H9 (cell line): ENCODE measurements around the gene NCKAP5. TPM values are rescaled to one million over a fixed set of nuclear protein-coding genes. Genes with fewer than 3 reads are reported as not detected.

Experiments
- DNase-seq: peaks from one replicate; pipeline ENCODE4 v3.0.0-alpha.2; 2017
- H2AFZ ChIP-seq: one replicate; pipeline ENCODE4 v1.6.1; 2013; ENCODE audit warnings: mild to moderate bottlenecking, low read length, control low read depth, moderate library complexity
- H2AK5ac ChIP-seq: 2 replicates; pipeline ENCODE4 v1.6.1; 2013; ENCODE audit warnings: low read length, control low read depth, mixed read lengths; ENCODE audit not compliant: insufficient read length
- H2BK120ac ChIP-seq: one replicate; pipeline ENCODE4 v1.6.1; 2013; ENCODE audit warnings: low read depth, mild to moderate bottlenecking, low read length, control low read depth, inconsistent platforms; ENCODE audit not compliant: poor library complexity, severe bottlenecking
- H2BK12ac ChIP-seq: 2 replicates; pipeline ENCODE4 v1.6.1; 2013; ENCODE audit warnings: low read length, control low read depth, mixed read lengths, low read depth; ENCODE audit not compliant: insufficient read length
- H2BK15ac ChIP-seq: 2 replicates; pipeline ENCODE4 v1.6.1; 2013; ENCODE audit warnings: low read depth, low read length, control low read depth
- H2BK20ac ChIP-seq: one replicate; pipeline ENCODE4 v1.6.1; 2013; ENCODE audit warnings: low read depth, mild to moderate bottlenecking, low read length, control low read depth, inconsistent platforms; ENCODE audit not compliant: poor library complexity, severe bottlenecking
- H2BK5ac ChIP-seq: 2 replicates; pipeline ENCODE4 v1.6.1; 2013; ENCODE audit warnings: low read length, control low read depth, mixed read lengths; ENCODE audit not compliant: insufficient read length
- H3K14ac ChIP-seq: 2 replicates; pipeline ENCODE4 v1.6.1; 2013; ENCODE audit warnings: low read length, control low read depth; ENCODE audit not compliant: insufficient read depth
- H3K18ac ChIP-seq: 2 replicates; pipeline ENCODE4 v1.6.1; 2013; ENCODE audit warnings: low read depth, mild to moderate bottlenecking, mixed read lengths, low read length, control low read depth; ENCODE audit not compliant: insufficient read length
- H3K23ac ChIP-seq: 2 replicates; pipeline ENCODE4 v1.6.1; 2013; ENCODE audit warnings: low read length, control low read depth, mixed read lengths, low read depth; ENCODE audit not compliant: insufficient read length
- H3K23me2 ChIP-seq: 2 replicates; pipeline ENCODE4 v1.6.1; 2013; ENCODE audit warnings: low read depth, mild to moderate bottlenecking, mixed read lengths, low read length, control low read depth; ENCODE audit not compliant: insufficient read length, poor library complexity, severe bottlenecking
- H3K27ac ChIP-seq: 2 replicates; pipeline ENCODE4 v1.5.1; 2013; ENCODE audit warnings: low read length, control low read depth, mixed read lengths, low read depth; ENCODE audit not compliant: insufficient read length
- H3K27me3 ChIP-seq: 2 replicates; pipeline ENCODE4 v1.6.1; 2013; ENCODE audit warnings: low read length, control low read depth, inconsistent platforms; ENCODE audit not compliant: insufficient read depth
- H3K4ac ChIP-seq: 2 replicates; pipeline ENCODE4 v1.6.1; 2013; ENCODE audit warnings: low read depth, mild to moderate bottlenecking, control low read depth, inconsistent platforms, low read length, moderate library complexity
- H3K4me1 ChIP-seq: 2 replicates; pipeline ENCODE4 v1.6.1; 2013; ENCODE audit warnings: low read length, control low read depth, inconsistent platforms; ENCODE audit not compliant: insufficient read depth
- H3K4me2 ChIP-seq: 2 replicates; pipeline ENCODE4 v1.6.1; 2013; ENCODE audit warnings: low read length, control low read depth, mixed read lengths; ENCODE audit not compliant: insufficient read length, insufficient read depth
- H3K56ac ChIP-seq: 2 replicates; pipeline ENCODE4 v1.6.1; 2013; ENCODE audit warnings: low read depth, mild to moderate bottlenecking, mixed read lengths, low read length, control low read depth; ENCODE audit not compliant: insufficient read length
- H3K79me1 ChIP-seq: 2 replicates; pipeline ENCODE4 v1.6.1; 2013; ENCODE audit warnings: low read depth, mild to moderate bottlenecking, moderate library complexity, low read length, control low read depth, inconsistent platforms; ENCODE audit not compliant: insufficient read depth, poor library complexity, severe bottlenecking
- H3K79me2 ChIP-seq: 2 replicates; pipeline ENCODE4 v1.6.1; 2013; ENCODE audit warnings: low read length, control low read depth, inconsistent platforms; ENCODE audit not compliant: insufficient read depth
- H3K9ac ChIP-seq: 2 replicates; pipeline ENCODE4 v1.6.1; 2013; ENCODE audit warnings: low read length, control low read depth, mixed read lengths; ENCODE audit not compliant: insufficient read length; ENCODE audit errors: extremely low read depth
- H3K9me3 ChIP-seq: one replicate; pipeline ENCODE4 v1.6.1; 2013; ENCODE audit warnings: low read depth, low read length, inconsistent platforms; ENCODE audit not compliant: control insufficient read depth
- H3T11ph ChIP-seq: one replicate; pipeline ENCODE4 v1.6.1; 2013; ENCODE audit warnings: mild to moderate bottlenecking, low read length, control low read depth, inconsistent platforms
- H4K20me1 ChIP-seq: one replicate; pipeline ENCODE4 v1.6.1; 2013; ENCODE audit not compliant: control insufficient read depth, insufficient read length, insufficient read depth
- H4K5ac ChIP-seq: 2 replicates; pipeline ENCODE4 v1.6.1; 2013; ENCODE audit warnings: low read depth, mild to moderate bottlenecking, mixed read lengths, low read length, control low read depth; ENCODE audit not compliant: insufficient read length
- H4K8ac ChIP-seq: replicated peaks from 2 replicates; pipeline ENCODE4 v1.6.1; 2013; ENCODE audit warnings: low read length, control low read depth, mixed read lengths, low read depth; ENCODE audit not compliant: insufficient read length
- H4K91ac ChIP-seq: 2 replicates; pipeline ENCODE4 v1.6.1; 2013; ENCODE audit warnings: low read depth, mild to moderate bottlenecking, moderate library complexity, mixed read lengths, low read length, control low read depth; ENCODE audit not compliant: insufficient read length
- H3K27ac Mint-ChIP-seq, 3 experiments: 2 replicates in 2 of 3; 3 replicates in 1 of 3; pipeline ENCODE4 v1.8.0; 2020 to 2021; ENCODE audit warnings: mixed read lengths in 3 of 3, mild to moderate bottlenecking in 1 of 3, moderate library complexity in 1 of 3
- H3K27me3 Mint-ChIP-seq: 2 replicates; pipeline ENCODE4 v1.8.0; 2021; ENCODE audit warnings: low read depth, mild to moderate bottlenecking, moderate library complexity, mixed read lengths
- H3K36me3 Mint-ChIP-seq, 3 experiments: 2 replicates in 2 of 3; 3 replicates in 1 of 3; pipeline ENCODE4 v1.8.0; 2020 to 2021; ENCODE audit warnings: low read depth in 3 of 3, mixed read lengths in 3 of 3; ENCODE audit not compliant: insufficient read depth in 1 of 3
- H3K4me1 Mint-ChIP-seq, 2 experiments: 2 replicates each; pipeline ENCODE4 v1.8.0; 2020; ENCODE audit warnings: mixed read lengths in 2 of 2
- H3K4me3 Mint-ChIP-seq, 2 experiments: 2 replicates in 1 of 2; 3 replicates in 1 of 2; pipeline ENCODE4 v1.8.0; 2020 to 2021; ENCODE audit warnings: mild to moderate bottlenecking in 2 of 2, mixed read lengths in 2 of 2, moderate library complexity in 1 of 2
- H3K9me3 Mint-ChIP-seq, 2 experiments: 2 replicates in 1 of 2; 3 replicates in 1 of 2; pipeline ENCODE4 v1.8.0; 2020; ENCODE audit warnings: mild to moderate bottlenecking in 2 of 2, mixed read lengths in 2 of 2, moderate library complexity in 1 of 2
- CTCF ChIP-seq: fragments of 200-600 bp; sonication (generic); conservative IDR thresholded peaks from 3 replicates; pipeline ENCODE4 v1.8.0; 2021; ENCODE audit warnings: antibody characterized with exemption, mild to moderate bottlenecking
- WGBS: extraction: QIAGEN DNeasy Blood & Tissue Kit; methylation state at CpG from one replicate; pipeline ENCODE4 v1.1.7; 2013; ENCODE audit warnings: missing lambda C conversion rate, low lambda C conversion rate, mixed read lengths; ENCODE audit not compliant: insufficient read length; ENCODE audit errors: extremely low coverage; 5-methylcytosine and 5-hydroxymethylcytosine counted together
- total RNA-seq: library from RNA; stranded (reverse); gene quantifications from 2 replicates; pipeline ENCODE4 v1.2.1, GENCODE V29; 2021

The NCKAP5 gene
- total RNA-seq, 1 experiment from 2014 or later = 0.26 TPM

GRCh38 chr2:133502678-133503077 lies 65.6 kb downstream of the NCKAP5 start:
- Histone ChIP-seq H3K14ac (no peak overlapping the region), H2BK12ac (no peak overlapping the region), H3K4ac (no peak overlapping the region), H2BK20ac (no peak overlapping the region), H3K23me2 (no peaks in the 10 kb centered on the region), H3K4me1 (no peaks in the 10 kb centered on the region), H3K9me3 (no peaks in the 10 kb centered on the region), H2BK5ac (no peak overlapping the region), H2BK15ac (no peak overlapping the region), H3T11ph (no peak overlapping the region), H3K18ac (no peak overlapping the region), H3K27me3 (no peaks in the 10 kb centered on the region), H3K56ac (no peak overlapping the region), H2AFZ (no peak overlapping the region), H4K91ac (no peak overlapping the region), H3K79me1 (no peaks in the 10 kb centered on the region), H4K8ac (no peak overlapping the region), H4K5ac (no peak overlapping the region), H3K27ac (no peak overlapping the region), H3K9ac (no peak overlapping the region), H3K79me2 (no peaks in the 10 kb centered on the region), H2BK120ac (no peak overlapping the region), H3K4me2 (no peak overlapping the region), H4K20me1 (no peaks in the 10 kb centered on the region), H3K23ac (no peak overlapping the region), H2AK5ac (no peak overlapping the region)
- TF ChIP-seq CTCF = no peak
- H3K4me3 Mint-ChIP-seq = no peak overlapping the region
- H3K27ac Mint-ChIP-seq = no peak overlapping the region
- no peak for DNase-seq
- H3K4me1 Mint-ChIP-seq = peaks cover 6 to 11% of the 10 kb centered on the region in 2 experiments
- no peaks in the 10 kb centered on the region for H3K9me3 Mint-ChIP-seq
- no peaks in the 10 kb centered on the region for H3K36me3 Mint-ChIP-seq
- WGBS = no CpG with 5 or more reads among the region's 7 CpGs
- H3K27me3 Mint-ChIP-seq = peaks cover 3% of the 10 kb centered on the region; the same call in 1 of the 2 replicates
